ENCODE data around the gene PEX26.
A peak's percentile ranks its signal among the peaks of the same experiment; 100 is the strongest.
"Not testable (repeated sequence)": the region's sequence is repeated elsewhere in the genome, so short reads cannot be mapped to it uniquely, and the experiment has no call there.

PEX26 gene

GRCh38 chr22:18077639-18078328 is at the start of gene PEX26:
PEX26 (plus strand) TSS chr22:18077990; CDS start chr22:18078377, 387 bp downstream.
- DNase-seq: peak; percentile 83

GRCh38 chr22:18028817-18029527 is 48.8 kb upstream of the PEX26 start:
- no peak for DNase-seq

GRCh38 chr22:18029686-18030267 is 48.0 kb upstream of the PEX26 start:
- DNase-seq: no peak

- no peak for DNase-seq
These were observed 45.9 kb upstream of the PEX26 start for GRCh38 chr22:18031695-18032454.

- no peak for DNase-seq
These were observed 45.2 kb upstream of the PEX26 start for GRCh38 chr22:18032455-18033101.

- DNase-seq: no peak
These were observed 44.4 kb upstream of the PEX26 start for GRCh38 chr22:18033204-18033998.

GRCh38 chr22:18034076-18034475 is 43.7 kb upstream of the PEX26 start:
- no peak for DNase-seq

- DNase-seq: no peak
These were observed 42.0 kb upstream of the PEX26 start for GRCh38 chr22:18035751-18036150.

- DNase-seq: not testable (repeated sequence)
These were observed 36.9 kb upstream of the PEX26 start for GRCh38 chr22:18040898-18041297.

GRCh38 chr22:18042685-18043084 is 35.1 kb upstream of the PEX26 start:
- DNase-seq: no peak

GRCh38 chr22:18044548-18045271 is 33.1 kb upstream of the PEX26 start:
- no peak for DNase-seq

- no peak for DNase-seq
These were observed 32.0 kb upstream of the PEX26 start for GRCh38 chr22:18045794-18046193.

GRCh38 chr22:18048041-18048440 is 29.7 kb upstream of the PEX26 start:
- no peak for DNase-seq

GRCh38 chr22:18048441-18048898 is 29.3 kb upstream of the PEX26 start:
- DNase-seq: no peak

- DNase-seq: no peak
These were observed 27.7 kb upstream of the PEX26 start for GRCh38 chr22:18050065-18050464.

GRCh38 chr22:18051113-18051512 is 26.7 kb upstream of the PEX26 start:
- not testable (repeated sequence) for DNase-seq

- not testable (repeated sequence) for DNase-seq
These were observed 24.4 kb upstream of the PEX26 start for GRCh38 chr22:18053216-18053946.

- no peak for DNase-seq
These were observed 22.1 kb upstream of the PEX26 start for GRCh38 chr22:18055619-18056160.

GRCh38 chr22:18056161-18056666 is 21.6 kb upstream of the PEX26 start:
- no peak for DNase-seq
